OCI-LY1 (cell line): ENCODE measurements around the gene KIAA0040.

ENCODE experiments used
- H2AFZ ChIP-seq: fragments of 200-600 bp; sonication (generic), shearing (Covaris generic); 2 replicates; pipeline ENCODE4 v1.6.0; 2014; ENCODE audit warnings: antibody characterized with exemption, mild to moderate bottlenecking, low read length
- H3F3A ChIP-seq: fragments of 200-600 bp; sonication (generic), shearing (Covaris generic); 2 replicates; pipeline ENCODE4 v1.6.0; 2014; ENCODE audit warnings: mild to moderate bottlenecking, antibody characterized with exemption, low read length, moderate library complexity; ENCODE audit not compliant: insufficient read depth
- H3K27ac ChIP-seq: fragments of 200-600 bp; sonication (generic); 2 replicates; pipeline ENCODE4 v1.5.1; 2014; ENCODE audit warnings: low read length, mixed run types, mild to moderate bottlenecking, low read depth; ENCODE audit not compliant: poor library complexity, severe bottlenecking
- H3K27me3 ChIP-seq: fragments of 200-600 bp; sonication (generic); 2 replicates; pipeline ENCODE4 v1.6.0; 2014; ENCODE audit warnings: antibody characterized with exemption, mild to moderate bottlenecking, low read length, moderate library complexity; ENCODE audit not compliant: insufficient read depth
- H3K36me3 ChIP-seq: fragments of 200-600 bp; sonication (generic); 2 replicates; pipeline ENCODE4 v1.6.1; 2014; ENCODE audit warnings: mild to moderate bottlenecking, antibody characterized with exemption, low read length, moderate library complexity, mixed read lengths; ENCODE audit not compliant: insufficient read depth
- H3K4me1 ChIP-seq: fragments of 200-600 bp; sonication (generic); 2 replicates; pipeline ENCODE4 v1.5.1; 2014; ENCODE audit warnings: mild to moderate bottlenecking, low read length, moderate library complexity; ENCODE audit not compliant: insufficient read depth, severe bottlenecking
- H3K4me2 ChIP-seq: fragments of 200-600 bp; sonication (generic), shearing (Covaris generic); 2 replicates; pipeline ENCODE4 v1.6.1; 2014; ENCODE audit warnings: low read length
- H3K4me3 ChIP-seq: fragments of 200-600 bp; sonication (generic); 2 replicates; pipeline ENCODE4 v1.5.1; 2014; ENCODE audit warnings: low read length, low read depth, mild to moderate bottlenecking, mixed read lengths; ENCODE audit not compliant: poor library complexity, severe bottlenecking
- H3K79me2 ChIP-seq: fragments of 200-600 bp; shearing (Covaris generic); 2 replicates; pipeline ENCODE4 v1.6.1; 2016; ENCODE audit warnings: mixed run types, low read length, mixed read lengths; ENCODE audit not compliant: insufficient read depth
- H3K9ac ChIP-seq: fragments of 200-600 bp; sonication (generic), shearing (Covaris generic); 2 replicates; pipeline ENCODE4 v1.6.1; 2014; ENCODE audit warnings: mild to moderate bottlenecking, low read length, mixed read lengths
- H3K9me2 ChIP-seq: fragments of 200-600 bp; sonication (generic), shearing (Covaris generic); 2 replicates; pipeline ENCODE4 v1.6.1; 2014; ENCODE audit warnings: low read depth, mild to moderate bottlenecking, low read length, mixed read lengths
- H3K9me3 ChIP-seq: fragments of 200-600 bp; shearing (Covaris generic); 2 replicates; pipeline ENCODE4 v1.6.1; 2014; ENCODE audit warnings: low read length, mixed read lengths
- H4K20me1 ChIP-seq: fragments of 200-600 bp; sonication (generic), shearing (Covaris generic); 2 replicates; pipeline ENCODE4 v1.6.0; 2016; ENCODE audit warnings: mild to moderate bottlenecking, low read length; ENCODE audit not compliant: insufficient read depth
- CTCF ChIP-seq: fragments of 200-600 bp; sonication (generic), shearing (Covaris generic); IDR thresholded peaks from 2 replicates; pipeline ENCODE4 v1.5.1; 2017; ENCODE audit warnings: mild to moderate bottlenecking, antibody characterized with exemption, low read length, moderate library complexity, mixed read lengths
- EZH2 ChIP-seq: fragments of 200-600 bp; sonication (generic), shearing (Covaris generic); IDR thresholded peaks from 2 replicates; pipeline ENCODE4 v1.8.0; 2017; ENCODE audit warnings: borderline replicate concordance, mixed run types, mild to moderate bottlenecking, antibody characterized with exemption, low read length, moderate library complexity, mixed read lengths

KIAA0040 gene

GRCh38 chr1:175130649-175131045, 61.9 kb downstream of the KIAA0040 start:
- H3K9me3 ChIP-seq: no peaks in the 10 kb centered on the region
- TF ChIP-seq CTCF (no peak), EZH2 (no peak)
- no peak overlapping the region for H3K27ac ChIP-seq
- H2AFZ ChIP-seq: no peak overlapping the region
- no peak overlapping the region for H3K9ac ChIP-seq
- peaks cover 11% of the 10 kb centered on the region for H3K4me1 ChIP-seq
- H3K36me3 ChIP-seq: no peaks in the 10 kb centered on the region
- H3K27me3 ChIP-seq: no peaks in the 10 kb centered on the region
- no peaks in the 10 kb centered on the region for H3K79me2 ChIP-seq
- H3K9me2 ChIP-seq: no peaks in the 10 kb centered on the region
- no peak overlapping the region for H3K4me2 ChIP-seq
- no peaks in the 10 kb centered on the region for H3F3A ChIP-seq
- H4K20me1 ChIP-seq: no peaks in the 10 kb centered on the region
- no peak overlapping the region for H3K4me3 ChIP-seq

GRCh38 chr1:175129997-175130648, 62.5 kb downstream of the KIAA0040 start:
- Histone ChIP-seq H3K9ac (no peak overlapping the region), H3K27ac (no peak overlapping the region), H3F3A (no peaks in the 10 kb centered on the region), H3K4me1 (peaks cover 11% of the 10 kb centered on the region), H3K27me3 (no peaks in the 10 kb centered on the region), H3K4me2 (no peak overlapping the region), H3K9me3 (no peaks in the 10 kb centered on the region), H3K9me2 (no peaks in the 10 kb centered on the region), H3K79me2 (no peaks in the 10 kb centered on the region), H3K36me3 (no peaks in the 10 kb centered on the region), H4K20me1 (no peaks in the 10 kb centered on the region), H2AFZ (no peak overlapping the region), H3K4me3 (no peak overlapping the region)
- TF ChIP-seq CTCF (peak; percentile 44; the same call in 1 of the 2 replicates), EZH2 (no peak)

GRCh38 chr1:175129644-175129996, 63.0 kb downstream of the KIAA0040 start:
- Histone ChIP-seq H3K9ac (no peak overlapping the region), H3K79me2 (no peaks in the 10 kb centered on the region), H4K20me1 (no peaks in the 10 kb centered on the region), H3K4me1 (peaks cover 11% of the 10 kb centered on the region), H2AFZ (no peak overlapping the region), H3K36me3 (no peaks in the 10 kb centered on the region), H3K4me3 (no peak overlapping the region), H3K27me3 (no peaks in the 10 kb centered on the region), H3F3A (no peaks in the 10 kb centered on the region), H3K4me2 (no peak overlapping the region), H3K9me3 (no peaks in the 10 kb centered on the region), H3K9me2 (no peaks in the 10 kb centered on the region), H3K27ac (no peak overlapping the region)
- TF ChIP-seq CTCF (no peak), EZH2 (no peak)
